ENCODE results near the gene OSGEP. TPM values are rescaled to one million over a fixed set of nuclear protein-coding genes. Genes with fewer than 3 reads are reported as not detected.

The OSGEP gene
- total and polyA plus RNA-seq, 2 of the 13 experiments (the other 11 are each of a cell fraction or from before 2014, with no cell fraction given): 39.7 to 41.1 TPM

DNA sequence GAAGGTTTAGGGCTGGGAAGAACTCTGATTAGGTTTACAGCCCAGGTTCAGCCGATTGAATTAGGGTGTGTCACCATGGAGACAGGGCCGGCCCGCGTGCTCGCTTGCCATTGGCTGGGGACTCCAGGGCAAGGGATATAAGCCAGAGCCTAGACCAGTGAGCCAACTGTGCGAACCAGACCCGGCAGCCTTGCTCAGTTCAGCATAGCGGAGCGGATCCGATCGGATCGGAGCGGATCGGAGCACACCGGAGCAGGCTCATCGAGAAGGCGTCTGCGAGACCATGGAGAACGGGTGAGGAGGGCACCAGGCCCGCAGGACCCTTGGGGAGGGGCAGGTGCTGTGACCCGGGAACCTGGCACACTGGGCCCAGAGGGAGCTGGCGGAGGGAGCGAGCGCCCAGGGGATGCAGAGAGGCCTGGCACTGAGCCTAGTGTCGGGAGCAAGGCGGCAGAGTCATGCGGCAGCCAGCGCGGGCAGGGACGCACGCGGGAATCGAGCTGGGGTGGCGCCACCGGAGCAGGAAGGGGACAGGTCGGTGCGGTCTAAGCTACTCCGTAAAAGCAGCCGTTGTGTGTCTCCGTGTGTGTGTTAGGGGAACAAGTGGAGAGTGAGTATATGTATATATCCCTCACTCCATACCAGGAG lies 14.8 kb upstream of the OSGEP start, which contains the start of gene PNP (continued):
- TF ChIP-seq, protein P1, sequence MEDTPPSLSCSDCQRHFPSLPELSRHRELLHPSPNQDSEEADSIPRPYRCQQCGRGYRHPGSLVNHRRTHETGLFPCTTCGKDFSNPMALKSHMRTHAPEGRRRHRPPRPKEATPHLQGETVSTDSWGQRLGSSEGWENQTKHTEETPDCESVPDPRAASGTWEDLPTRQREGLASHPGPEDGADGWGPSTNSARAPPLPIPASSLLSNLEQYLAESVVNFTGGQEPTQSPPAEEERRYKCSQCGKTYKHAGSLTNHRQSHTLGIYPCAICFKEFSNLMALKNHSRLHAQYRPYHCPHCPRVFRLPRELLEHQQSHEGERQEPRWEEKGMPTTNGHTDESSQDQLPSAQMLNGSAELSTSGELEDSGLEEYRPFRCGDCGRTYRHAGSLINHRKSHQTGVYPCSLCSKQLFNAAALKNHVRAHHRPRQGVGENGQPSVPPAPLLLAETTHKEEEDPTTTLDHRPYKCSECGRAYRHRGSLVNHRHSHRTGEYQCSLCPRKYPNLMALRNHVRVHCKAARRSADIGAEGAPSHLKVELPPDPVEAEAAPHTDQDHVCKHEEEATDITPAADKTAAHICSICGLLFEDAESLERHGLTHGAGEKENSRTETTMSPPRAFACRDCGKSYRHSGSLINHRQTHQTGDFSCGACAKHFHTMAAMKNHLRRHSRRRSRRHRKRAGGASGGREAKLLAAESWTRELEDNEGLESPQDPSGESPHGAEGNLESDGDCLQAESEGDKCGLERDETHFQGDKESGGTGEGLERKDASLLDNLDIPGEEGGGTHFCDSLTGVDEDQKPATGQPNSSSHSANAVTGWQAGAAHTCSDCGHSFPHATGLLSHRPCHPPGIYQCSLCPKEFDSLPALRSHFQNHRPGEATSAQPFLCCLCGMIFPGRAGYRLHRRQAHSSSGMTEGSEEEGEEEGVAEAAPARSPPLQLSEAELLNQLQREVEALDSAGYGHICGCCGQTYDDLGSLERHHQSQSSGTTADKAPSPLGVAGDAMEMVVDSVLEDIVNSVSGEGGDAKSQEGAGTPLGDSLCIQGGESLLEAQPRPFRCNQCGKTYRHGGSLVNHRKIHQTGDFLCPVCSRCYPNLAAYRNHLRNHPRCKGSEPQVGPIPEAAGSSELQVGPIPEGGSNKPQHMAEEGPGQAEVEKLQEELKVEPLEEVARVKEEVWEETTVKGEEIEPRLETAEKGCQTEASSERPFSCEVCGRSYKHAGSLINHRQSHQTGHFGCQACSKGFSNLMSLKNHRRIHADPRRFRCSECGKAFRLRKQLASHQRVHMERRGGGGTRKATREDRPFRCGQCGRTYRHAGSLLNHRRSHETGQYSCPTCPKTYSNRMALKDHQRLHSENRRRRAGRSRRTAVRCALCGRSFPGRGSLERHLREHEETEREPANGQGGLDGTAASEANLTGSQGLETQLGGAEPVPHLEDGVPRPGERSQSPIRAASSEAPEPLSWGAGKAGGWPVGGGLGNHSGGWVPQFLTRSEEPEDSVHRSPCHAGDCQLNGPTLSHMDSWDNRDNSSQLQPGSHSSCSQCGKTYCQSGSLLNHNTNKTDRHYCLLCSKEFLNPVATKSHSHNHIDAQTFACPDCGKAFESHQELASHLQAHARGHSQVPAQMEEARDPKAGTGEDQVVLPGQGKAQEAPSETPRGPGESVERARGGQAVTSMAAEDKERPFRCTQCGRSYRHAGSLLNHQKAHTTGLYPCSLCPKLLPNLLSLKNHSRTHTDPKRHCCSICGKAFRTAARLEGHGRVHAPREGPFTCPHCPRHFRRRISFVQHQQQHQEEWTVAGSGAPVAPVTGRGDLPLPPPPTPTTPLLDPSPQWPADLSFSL (CRISPR knock-in tag; IDR thresholded peaks at IDR 0.05): no peak; the same call in 1 of the 2 replicates
- TF ChIP-seq ZNF326 (CRISPR knock-in tag; IDR thresholded peaks at IDR 0.05; ENCODE audit: borderline replicate concordance) (no peak), LCORL (IDR thresholded peaks at IDR 0.05) (no peak), LCORL (CRISPR knock-in tag; IDR thresholded peaks at IDR 0.05) (peak; percentile 74), NR2C2 (CRISPR knock-in tag; IDR thresholded peaks at IDR 0.05; ENCODE audit: borderline replicate concordance) (peak; percentile 29; the same call in 1 of the 2 replicates), YY1 (IDR thresholded peaks at IDR 0.05; ENCODE audit: insufficient read depth, insufficient replicate concordance, low read depth, low read length) (no peak), ZNF879 (CRISPR knock-in tag; IDR thresholded peaks at IDR 0.05) (peak; percentile 95), ZNF547 (CRISPR knock-in tag; IDR thresholded peaks at IDR 0.05) (0 out of 2 replicates have a peak, but pooled peaks have one; percentile 67), PRPF4 (IDR thresholded peaks at IDR 0.05; ENCODE audit: low read depth, low read length, poor library complexity, severe bottlenecking) (no peak), ZNF775 (CRISPR knock-in tag; IDR thresholded peaks at IDR 0.05; ENCODE audit: borderline replicate concordance) (no peak), ZBTB38 (CRISPR knock-in tag; IDR thresholded peaks at IDR 0.05) (peak; percentile 67; the same call in 1 of the 2 replicates), ATM (IDR thresholded peaks at IDR 0.05; ENCODE audit: borderline replicate concordance) (no peak), ASH2L (IDR thresholded peaks at IDR 0.05; ENCODE audit: insufficient read length, low read depth, low read length) (peak; percentile 70), EP300 (IDR thresholded peaks at IDR 0.05; ENCODE audit: low read depth in 2 of 2, low read length in 2 of 2) (no peak), EP300 (CRISPR knock-in tag; IDR thresholded peaks at IDR 0.05; ENCODE audit: borderline replicate concordance) (0 out of 2 replicates have a peak, but pooled peaks have one; percentile 28), ZNF343 (CRISPR knock-in tag; IDR thresholded peaks at IDR 0.05) (peak; percentile 96; the same call in 1 of the 2 replicates), XBP1 (CRISPR knock-in tag; IDR thresholded peaks at IDR 0.05) (no peak), CCDC6 (CRISPR knock-in tag; IDR thresholded peaks at IDR 0.05) (0 out of 2 replicates have a peak, but pooled peaks have one; percentile 48)
- TF ChIP-seq, protein P2, sequence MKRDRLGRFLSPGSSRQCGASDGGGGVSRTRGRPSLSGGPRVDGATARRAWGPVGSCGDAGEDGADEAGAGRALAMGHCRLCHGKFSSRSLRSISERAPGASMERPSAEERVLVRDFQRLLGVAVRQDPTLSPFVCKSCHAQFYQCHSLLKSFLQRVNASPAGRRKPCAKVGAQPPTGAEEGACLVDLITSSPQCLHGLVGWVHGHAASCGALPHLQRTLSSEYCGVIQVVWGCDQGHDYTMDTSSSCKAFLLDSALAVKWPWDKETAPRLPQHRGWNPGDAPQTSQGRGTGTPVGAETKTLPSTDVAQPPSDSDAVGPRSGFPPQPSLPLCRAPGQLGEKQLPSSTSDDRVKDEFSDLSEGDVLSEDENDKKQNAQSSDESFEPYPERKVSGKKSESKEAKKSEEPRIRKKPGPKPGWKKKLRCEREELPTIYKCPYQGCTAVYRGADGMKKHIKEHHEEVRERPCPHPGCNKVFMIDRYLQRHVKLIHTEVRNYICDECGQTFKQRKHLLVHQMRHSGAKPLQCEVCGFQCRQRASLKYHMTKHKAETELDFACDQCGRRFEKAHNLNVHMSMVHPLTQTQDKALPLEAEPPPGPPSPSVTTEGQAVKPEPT (CRISPR knock-in tag; IDR thresholded peaks at IDR 0.05; ENCODE audit: low read depth): 0 out of 2 replicates have a peak, but pooled peaks have one; percentile 18
- TF ChIP-seq, protein P3, sequence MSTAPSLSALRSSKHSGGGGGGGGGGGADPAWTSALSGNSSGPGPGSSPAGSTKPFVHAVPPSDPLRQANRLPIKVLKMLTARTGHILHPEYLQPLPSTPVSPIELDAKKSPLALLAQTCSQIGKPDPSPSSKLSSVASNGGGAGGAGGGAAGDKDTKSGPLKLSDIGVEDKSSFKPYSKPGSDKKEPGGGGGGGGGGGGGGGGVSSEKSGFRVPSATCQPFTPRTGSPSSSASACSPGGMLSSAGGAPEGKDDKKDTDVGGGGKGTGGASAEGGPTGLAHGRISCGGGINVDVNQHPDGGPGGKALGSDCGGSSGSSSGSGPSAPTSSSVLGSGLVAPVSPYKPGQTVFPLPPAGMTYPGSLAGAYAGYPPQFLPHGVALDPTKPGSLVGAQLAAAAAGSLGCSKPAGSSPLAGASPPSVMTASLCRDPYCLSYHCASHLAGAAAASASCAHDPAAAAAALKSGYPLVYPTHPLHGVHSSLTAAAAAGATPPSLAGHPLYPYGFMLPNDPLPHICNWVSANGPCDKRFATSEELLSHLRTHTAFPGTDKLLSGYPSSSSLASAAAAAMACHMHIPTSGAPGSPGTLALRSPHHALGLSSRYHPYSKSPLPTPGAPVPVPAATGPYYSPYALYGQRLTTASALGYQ (CRISPR knock-in tag; IDR thresholded peaks at IDR 0.05): no peak
